ENCODE results near the gene DHRS7. TPM values are rescaled to one million over a fixed set of nuclear protein-coding genes. Genes with fewer than 3 reads are reported as not detected.
"Not testable (repeated sequence)": the region's sequence is repeated elsewhere in the genome, so short reads cannot be mapped to it uniquely, and the experiment has no call there.

DHRS7 gene
- total and polyA plus RNA-seq, 4 donors = 45.5 to 91.8 (median 78.0) TPM

GRCh38 chr14:60101786-60102185, 63.4 kb downstream of the DHRS7 start:
- Histone ChIP-seq H3K9me3 (ENCODE audit: control insufficient read depth in 4 of 4, insufficient read depth in 3 of 4, low read length in 3 of 4) (no peaks in the 10 kb centered on the region), H3K4me3 (no peak overlapping the region), H3K27me3 (ENCODE audit: control insufficient read depth in 3 of 3, insufficient read depth in 3 of 3, low read length in 2 of 3) (no peaks in the 10 kb centered on the region), H3K9ac (ENCODE audit: insufficient read depth in 1 of 2, low read length in 2 of 2) (no peak overlapping the region), H3K27ac (ENCODE audit: low read depth in 1 of 2, low read length in 1 of 2) (peak overlapping the region in 1 of 2 donors; percentile 21), H3K36me3 (ENCODE audit: control insufficient read depth in 4 of 4, insufficient read depth in 4 of 4, low read length in 4 of 4) (peaks cover 3 to 8% (median 6%) of the 10 kb centered on the region in 4 donors), H3K4me1 (ENCODE audit: control insufficient read depth in 5 of 5, insufficient read depth in 5 of 5, low read length in 5 of 5) (peaks cover 0 to 16% (median 0%) of the 10 kb centered on the region in 5 donors)
- DNase-seq (no peak), ATAC-seq (ENCODE audit: insufficient read depth, low FRiP score) (no peak)
- no peak for TF ChIP-seq CTCF (IDR thresholded peaks at IDR 0.05; ENCODE audit: control extremely low read depth, extremely low read depth)
- 93 to 98% methylated on average over 1 of the region's 1 CpG for WGBS, 2 donors

- WGBS, 2 donors = 94 to 97% methylated on average over 7 of the region's 7 CpGs
- not testable (repeated sequence) for H3K9ac ChIP-seq (ENCODE audit: insufficient read depth in 1 of 2, low read length in 2 of 2); H3K36me3 ChIP-seq (ENCODE audit: control insufficient read depth in 4 of 4, insufficient read depth in 4 of 4, low read length in 4 of 4); H3K4me3 ChIP-seq; H3K9me3 ChIP-seq (ENCODE audit: control insufficient read depth in 4 of 4, insufficient read depth in 3 of 4, low read length in 3 of 4); H3K27me3 ChIP-seq (ENCODE audit: control insufficient read depth in 3 of 3, insufficient read depth in 3 of 3, low read length in 2 of 3); ATAC-seq (ENCODE audit: insufficient read depth, low FRiP score); DNase-seq; H3K27ac ChIP-seq (ENCODE audit: low read depth in 1 of 2, low read length in 1 of 2)
- H3K4me1 ChIP-seq (ENCODE audit: control insufficient read depth in 5 of 5, insufficient read depth in 5 of 5, low read length in 5 of 5) = peaks cover 0 to 32% (median 0%) of the 10 kb centered on the region in 5 donors
Measured at GRCh38 chr14:60099855-60100254, 65.3 kb downstream of the DHRS7 start.

GRCh38 chr14:60097974-60098373, 67.2 kb downstream of the DHRS7 start:
- Histone ChIP-seq H3K27ac (ENCODE audit: low read depth in 1 of 2, low read length in 1 of 2) (no peak overlapping the region), H3K9me3 (ENCODE audit: control insufficient read depth in 4 of 4, insufficient read depth in 3 of 4, low read length in 3 of 4) (no peaks in the 10 kb centered on the region), H3K36me3 (ENCODE audit: control insufficient read depth in 4 of 4, insufficient read depth in 4 of 4, low read length in 4 of 4) (peaks cover 3 to 8% (median 6%) of the 10 kb centered on the region in 4 donors), H3K4me3 (no peak overlapping the region), H3K27me3 (ENCODE audit: control insufficient read depth in 3 of 3, insufficient read depth in 3 of 3, low read length in 2 of 3) (no peaks in the 10 kb centered on the region), H3K9ac (ENCODE audit: insufficient read depth in 1 of 2, low read length in 2 of 2) (no peak overlapping the region), H3K4me1 (ENCODE audit: control insufficient read depth in 5 of 5, insufficient read depth in 5 of 5, low read length in 5 of 5) (peaks cover 3 to 32% (median 11%) of the 10 kb centered on the region in 5 donors)
- TF ChIP-seq CTCF (IDR thresholded peaks at IDR 0.05; ENCODE audit: control extremely low read depth, extremely low read depth) = no peak
- DNase-seq = no peak
- ATAC-seq (ENCODE audit: insufficient read depth, low FRiP score) = no peak
- 91 to 97% methylated on average over 6 of the region's 6 CpGs for WGBS, 2 donors

GRCh38 chr14:60095781-60096450, 69.3 kb downstream of the DHRS7 start:
- ATAC-seq (ENCODE audit: insufficient read depth, low FRiP score) (no peak), DNase-seq (peak in 1 of 3 donors; percentile 8)
- Histone ChIP-seq H3K4me1 (ENCODE audit: control insufficient read depth in 5 of 5, insufficient read depth in 5 of 5, low read length in 5 of 5) (peaks cover 3 to 32% (median 13%) of the 10 kb centered on the region in 5 donors), H3K27ac (ENCODE audit: low read depth in 1 of 2, low read length in 1 of 2) (peak overlapping the region in 1 of 2 donors; percentile 26), H3K4me3 (no peak overlapping the region), H3K9ac (ENCODE audit: insufficient read depth in 1 of 2, low read length in 2 of 2) (no peak overlapping the region), H3K36me3 (ENCODE audit: control insufficient read depth in 4 of 4, insufficient read depth in 4 of 4, low read length in 4 of 4) (peaks cover 3 to 8% (median 6%) of the 10 kb centered on the region in 4 donors), H3K9me3 (ENCODE audit: control insufficient read depth in 4 of 4, insufficient read depth in 3 of 4, low read length in 3 of 4) (no peaks in the 10 kb centered on the region), H3K27me3 (ENCODE audit: control insufficient read depth in 3 of 3, insufficient read depth in 3 of 3, low read length in 2 of 3) (no peaks in the 10 kb centered on the region)
- WGBS, 2 donors = 59 to 67% methylated on average over 3 of the region's 3 CpGs
- TF ChIP-seq CTCF (IDR thresholded peaks at IDR 0.05; ENCODE audit: control extremely low read depth, extremely low read depth) = no peak

Measured in lung (tissue), 12 donors.